Tibial nerve (tissue), 4 donors: Measurements from ENCODE around the gene RUNDC3A. TPM values are rescaled to one million over a fixed set of nuclear protein-coding genes. Genes with fewer than 3 reads are reported as not detected.

Experiments used
- DNase-seq, 2 donors: peaks; one replicate each; pipeline ENCODE4 v3.0.0-alpha.2; 2019; ENCODE audit warnings: low spot score in 2 of 2
- H3K27ac ChIP-seq, 4 donors: fragments of 200-600 bp; sonication (generic) in 3 of 4; one replicate each; pipeline ENCODE4 v1.5.1; 2017 to 2019; ENCODE audit warnings: mild to moderate bottlenecking in 1 of 4
- H3K27me3 ChIP-seq, 2 donors: fragments of 200-600 bp; sonication (generic) in 1 of 2; one replicate each; pipeline versions ENCODE4 v1.5.1 to v1.6.0; 2017 to 2019
- H3K36me3 ChIP-seq, 3 donors: fragments of 200-600 bp; sonication (generic); one replicate each; pipeline ENCODE4 v1.5.1; 2018 to 2019
- H3K4me1 ChIP-seq, 4 donors: fragments of 200-600 bp; sonication (generic) in 3 of 4; one replicate each; pipeline ENCODE4 v1.5.1; 2017 to 2019
- H3K4me3 ChIP-seq, 4 donors: fragments of 200-600 bp; sonication (generic) in 3 of 4; one replicate each; pipeline ENCODE4 v1.5.1; 2017 to 2019; ENCODE audit warnings: mild to moderate bottlenecking in 1 of 4, moderate library complexity in 1 of 4
- H3K9me3 ChIP-seq, 4 donors: fragments of 200-600 bp; sonication (generic) in 3 of 4; one replicate each; pipeline ENCODE4 v1.5.1; 2017 to 2019
- EP300 ChIP-seq, 2 donors: sonication (generic); formaldehyde crosslinking; IDR thresholded peaks; one replicate each; pipeline ENCODE4 v1.6.1; 2017; ENCODE audit warnings: antibody characterized with exemption in 2 of 2, mild to moderate bottlenecking in 1 of 2
- POLR2A ChIP-seq, 2 donors: fragments of 450-650 bp; IDR thresholded peaks; one replicate each; pipeline ENCODE4 v1.6.1; 2017; ENCODE audit warnings: antibody characterized with exemption in 2 of 2, mild to moderate bottlenecking in 2 of 2, moderate library complexity in 2 of 2
- WGBS, 2 donors: methylation state at CpG; one replicate each; pipeline ENCODE4 v1.1.5; 2018; 5-methylcytosine and 5-hydroxymethylcytosine counted together
- total RNA-seq, 4 donors: library from RNA; depleted of rRNA; stranded (reverse); fragments of >200 nt; gene quantifications; one replicate each; pipeline ENCODE4 v1.1.0, GENCODE V29; 2016
- TF ChIP-seq, protein P1 (sequence below), 5 experiments: fragments of 200-600 bp in 3 of 5; fragments of 450-650 bp in 2 of 5; sonication (generic) in 3 of 5; IDR thresholded peaks; one replicate each; pipeline ENCODE4 v1.5.1; 2016 to 2019; ENCODE audit warnings: antibody characterized with exemption in 5 of 5, mild to moderate bottlenecking in 3 of 5, moderate library complexity in 2 of 5

The RUNDC3A gene
- total RNA-seq, 4 donors from 2014 or later, result not detected

DNA sequence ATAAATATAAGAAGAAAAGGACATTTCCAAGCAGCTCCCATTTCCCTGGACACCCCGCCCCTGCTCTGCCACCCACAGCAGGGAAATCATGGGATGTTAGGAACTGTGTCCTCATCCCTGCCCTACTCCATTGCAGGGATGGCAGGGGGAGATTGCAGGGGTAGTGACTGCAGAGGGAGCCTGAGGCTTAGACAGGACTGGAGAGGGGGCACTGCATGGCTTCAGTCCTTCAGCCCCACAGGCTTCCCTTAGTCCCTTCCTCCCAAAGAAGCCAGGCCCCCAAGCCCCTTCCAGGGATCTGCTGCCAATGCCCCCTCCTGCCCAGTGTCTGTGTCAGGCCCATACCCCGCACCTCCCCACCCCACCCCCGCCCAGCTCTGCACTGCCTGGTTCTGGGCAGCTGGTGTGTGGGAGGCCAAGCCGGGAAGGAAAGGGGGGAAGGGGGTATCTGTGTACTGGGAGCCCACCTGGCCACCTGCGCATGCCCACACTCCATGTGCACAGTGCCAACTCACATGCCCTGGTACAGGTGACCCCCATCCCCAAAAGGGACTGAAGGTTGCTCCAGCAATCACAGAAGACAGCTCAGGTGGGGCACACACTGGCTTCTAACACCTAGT is 3.3 kb downstream of the RUNDC3A start:
- Histone ChIP-seq H3K36me3 (no peaks in the 10 kb centered on the region), H3K9me3 (no peaks in the 10 kb centered on the region), H3K27me3 (peaks cover 3 to 62% of the 10 kb centered on the region in 2 donors), H3K4me1 (peaks cover 0 to 36% (median 17%) of the 10 kb centered on the region in 4 donors), H3K4me3 (no peak overlapping the region), H3K27ac (no peak overlapping the region)
- DNase-seq, result no peak
- 69 to 93% methylated on average over 2 to 3 of the region's 5 CpGs for WGBS, 2 donors
- TF ChIP-seq EP300 (IDR thresholded peaks at IDR 0.05) (no peak), POLR2A (IDR thresholded peaks at IDR 0.05) (no peak)
- TF ChIP-seq, protein P1, sequence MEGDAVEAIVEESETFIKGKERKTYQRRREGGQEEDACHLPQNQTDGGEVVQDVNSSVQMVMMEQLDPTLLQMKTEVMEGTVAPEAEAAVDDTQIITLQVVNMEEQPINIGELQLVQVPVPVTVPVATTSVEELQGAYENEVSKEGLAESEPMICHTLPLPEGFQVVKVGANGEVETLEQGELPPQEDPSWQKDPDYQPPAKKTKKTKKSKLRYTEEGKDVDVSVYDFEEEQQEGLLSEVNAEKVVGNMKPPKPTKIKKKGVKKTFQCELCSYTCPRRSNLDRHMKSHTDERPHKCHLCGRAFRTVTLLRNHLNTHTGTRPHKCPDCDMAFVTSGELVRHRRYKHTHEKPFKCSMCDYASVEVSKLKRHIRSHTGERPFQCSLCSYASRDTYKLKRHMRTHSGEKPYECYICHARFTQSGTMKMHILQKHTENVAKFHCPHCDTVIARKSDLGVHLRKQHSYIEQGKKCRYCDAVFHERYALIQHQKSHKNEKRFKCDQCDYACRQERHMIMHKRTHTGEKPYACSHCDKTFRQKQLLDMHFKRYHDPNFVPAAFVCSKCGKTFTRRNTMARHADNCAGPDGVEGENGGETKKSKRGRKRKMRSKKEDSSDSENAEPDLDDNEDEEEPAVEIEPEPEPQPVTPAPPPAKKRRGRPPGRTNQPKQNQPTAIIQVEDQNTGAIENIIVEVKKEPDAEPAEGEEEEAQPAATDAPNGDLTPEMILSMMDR (IDR thresholded peaks at IDR 0.05), result no peak

DNA sequence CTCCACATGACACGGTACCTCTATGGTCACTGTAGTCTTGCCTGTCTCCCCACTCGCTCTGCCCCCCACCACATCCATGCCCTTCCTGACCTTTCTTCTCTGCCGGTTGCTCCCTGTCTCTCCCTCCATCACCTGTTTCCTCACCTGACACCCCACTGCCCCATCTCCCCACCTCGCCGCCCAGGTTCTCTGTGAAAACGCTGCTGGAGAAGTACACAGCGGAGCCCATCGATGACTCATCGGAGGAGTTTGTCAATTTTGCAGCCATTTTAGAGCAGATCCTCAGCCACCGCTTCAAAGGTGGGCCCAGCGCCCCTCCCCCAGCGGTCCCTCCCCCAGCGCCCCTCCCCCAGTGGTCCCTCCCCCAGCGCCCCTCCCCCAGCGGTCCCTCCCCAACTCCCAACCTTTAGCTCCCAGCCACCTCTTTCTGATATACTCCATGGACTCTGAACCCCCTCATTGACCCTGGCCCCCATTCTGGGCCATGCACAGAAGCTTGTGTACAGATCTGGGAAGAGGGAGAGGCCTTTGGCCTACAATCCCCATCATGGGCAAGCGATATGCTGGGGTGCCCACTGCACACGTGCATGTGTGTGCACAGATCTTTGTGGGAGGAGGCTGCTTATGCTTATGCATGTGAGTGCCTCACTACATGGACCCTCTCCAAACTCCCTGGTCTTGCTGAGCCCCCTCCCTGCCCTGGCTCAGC is 4.1 kb downstream of the RUNDC3A start:
- no peak overlapping the region for H3K4me3 ChIP-seq
- DNase-seq, result no peak
- WGBS, 2 donors, result 63 to 71% methylated on average over 15 to 17 of the region's 17 CpGs
- H3K27me3 ChIP-seq, result peaks cover 3 to 63% of the 10 kb centered on the region in 2 donors
- no peaks in the 10 kb centered on the region for H3K9me3 ChIP-seq
- peaks cover 0 to 33% (median 14%) of the 10 kb centered on the region in 4 donors for H3K4me1 ChIP-seq
- H3K27ac ChIP-seq, result no peak overlapping the region
- no peaks in the 10 kb centered on the region for H3K36me3 ChIP-seq
- no peak for TF ChIP-seq EP300 (IDR thresholded peaks at IDR 0.05)
- no peak for TF ChIP-seq POLR2A (IDR thresholded peaks at IDR 0.05)
- TF ChIP-seq, protein P1 (IDR thresholded peaks at IDR 0.05), result no peak

DNA sequence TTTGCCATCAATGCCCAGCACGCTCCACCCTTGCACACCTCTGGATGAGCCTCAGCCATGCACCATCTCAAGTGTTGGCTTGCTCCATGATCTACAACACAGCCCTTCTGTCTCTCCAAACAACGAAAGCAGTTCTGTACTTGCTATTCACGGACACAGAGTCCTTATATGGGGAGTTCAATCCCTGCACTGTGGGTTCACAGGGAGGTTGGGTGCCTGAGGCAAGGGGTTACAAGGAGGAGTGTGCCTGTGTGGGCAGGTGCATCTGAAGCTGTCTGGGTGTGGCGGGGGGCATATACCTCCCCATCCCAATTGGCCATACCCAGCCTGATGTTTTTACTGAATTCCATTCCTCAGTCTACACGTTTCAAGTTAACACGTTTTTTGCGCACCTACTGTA is 5.6 kb downstream of the RUNDC3A start:
- Histone ChIP-seq H3K4me3 (no peak overlapping the region), H3K4me1 (peaks cover 0 to 18% (median 3%) of the 10 kb centered on the region in 4 donors), H3K36me3 (peaks cover 0 to 4% (median 0%) of the 10 kb centered on the region in 3 donors), H3K27ac (no peak overlapping the region), H3K27me3 (peaks cover 3 to 64% of the 10 kb centered on the region in 2 donors), H3K9me3 (no peaks in the 10 kb centered on the region)
- 72 to 78% methylated on average over 7 of the region's 7 CpGs for WGBS, 2 donors
- no peak for TF ChIP-seq POLR2A (IDR thresholded peaks at IDR 0.05)
- TF ChIP-seq, protein P1 (IDR thresholded peaks at IDR 0.05), result no peak
- TF ChIP-seq EP300 (IDR thresholded peaks at IDR 0.05), result no peak
- no peak for DNase-seq

DNA sequence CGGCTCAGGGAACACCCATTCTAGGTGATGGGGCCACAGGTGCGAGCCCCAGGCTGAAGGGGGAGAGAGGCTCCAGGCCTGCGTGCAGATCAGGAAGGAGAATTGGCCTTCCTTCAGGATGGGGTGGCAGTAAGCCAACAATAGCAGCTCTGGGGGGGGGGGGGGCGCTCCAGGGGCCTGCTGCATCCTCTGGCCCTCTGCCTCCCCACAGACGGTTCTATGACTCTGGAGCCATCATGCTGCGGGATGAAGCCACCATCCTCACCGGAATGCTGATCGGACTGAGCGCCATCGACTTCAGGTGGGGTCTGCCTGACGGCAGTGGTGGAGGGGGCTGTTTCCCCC is 6.1 kb downstream of the RUNDC3A start:
- TF ChIP-seq POLR2A (IDR thresholded peaks at IDR 0.05) (no peak), EP300 (IDR thresholded peaks at IDR 0.05) (no peak)
- TF ChIP-seq, protein P1 (IDR thresholded peaks at IDR 0.05), result no peak
- no peaks in the 10 kb centered on the region for H3K9me3 ChIP-seq
- DNase-seq, result no peak
- peaks cover 0 to 9% (median 0%) of the 10 kb centered on the region in 3 donors for H3K36me3 ChIP-seq
- peaks cover 3 to 64% of the 10 kb centered on the region in 2 donors for H3K27me3 ChIP-seq
- H3K27ac ChIP-seq, result no peak overlapping the region
- peaks cover 0 to 14% (median 3%) of the 10 kb centered on the region in 4 donors for H3K4me1 ChIP-seq
- 14 to 28% methylated on average over 10 of the region's 11 CpGs for WGBS, 2 donors
- no peak overlapping the region for H3K4me3 ChIP-seq
